Activated CD8-positive, alpha-beta memory T cell treated with anti-CD3 and anti-CD28 coated beads for 36 hours (primary cell): ENCODE results near the gene ATP7B. TPM values are rescaled to one million over a fixed set of nuclear protein-coding genes. Genes with fewer than 3 reads are reported as not detected.

ENCODE experiments used
- CTCF ChIA-PET: fragments of 350-600 bp; sonication (Branson Sonifier 250); formaldehyde crosslinking; loops from one replicate; lab custom pipeline; 2021; ENCODE audit warnings: antibody characterized with exemption; lab: Charles Lee
- POLR2A ChIA-PET: fragments of 350-600 bp; sonication (Branson Sonifier 250); formaldehyde crosslinking; loops from one replicate; lab custom pipeline; 2021; ENCODE audit warnings: antibody characterized with exemption; lab: Charles Lee
- total RNA-seq, 2 experiments: library from RNA; stranded (reverse); gene quantifications; one replicate each; pipeline ENCODE4 v1.2.3, GENCODE V29; 2021

The ATP7B gene
- total RNA-seq, 2 experiments from 2014 or later, result 0.75 to 1.2 TPM

DNA sequence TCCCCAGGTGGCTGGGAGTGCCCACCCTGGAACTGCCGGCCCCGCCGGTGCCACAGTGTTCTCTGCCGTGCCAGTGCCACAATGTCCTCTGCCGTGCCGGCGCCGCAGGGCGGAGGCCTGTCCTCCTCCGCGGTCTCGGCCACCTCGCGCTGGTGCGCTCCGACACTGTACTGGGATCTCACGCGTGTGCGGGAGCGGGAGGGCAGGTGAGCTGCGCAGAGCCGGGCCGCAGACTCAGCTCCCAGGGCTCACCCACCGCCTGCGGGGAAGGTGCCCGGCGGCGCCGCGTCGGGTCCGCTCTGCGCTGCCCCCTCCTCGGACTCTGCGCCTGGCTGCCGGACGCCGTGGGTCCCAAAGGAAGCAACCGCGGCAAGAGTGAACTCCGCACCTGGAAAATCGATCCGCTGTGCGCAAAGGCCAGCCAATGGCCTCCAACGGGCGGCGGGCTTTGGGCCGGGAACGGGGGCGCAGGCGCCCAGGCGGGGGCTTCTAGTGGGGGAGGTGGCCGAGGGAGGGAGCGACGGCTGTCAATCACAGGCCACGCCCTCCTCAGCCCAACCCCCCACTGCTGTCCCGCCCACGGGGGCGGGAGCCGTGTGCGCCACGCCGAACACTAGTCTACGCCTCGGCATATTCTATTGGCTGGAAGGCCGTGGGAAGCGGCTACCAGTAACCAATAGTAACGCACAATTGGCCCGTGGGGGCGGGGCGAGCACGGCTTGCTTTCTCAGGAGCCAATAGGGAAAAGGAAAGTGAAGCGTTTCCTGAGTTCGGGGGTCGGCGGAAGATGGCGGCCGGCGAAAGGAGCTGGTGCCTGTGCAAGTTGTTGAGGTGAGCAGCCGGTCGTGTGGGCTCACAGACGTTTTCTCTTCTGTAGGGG lies 622 bp upstream of the ATP7B start, which contains the start of gene ALG11:
Gene ALG11, plus strand, starts transcription at position 767 of the 880 bp plus-strand sequence. Its CDS starts 21 bp downstream, at position 788.
- POLR2A ChIA-PET, result no interaction called here
- CTCF ChIA-PET, result interaction anchor here (1.1 to 1.3 kb wide), 2 partner anchors 116 to 198 kb away, joined by 3 to 4 read pairs; no protein-coding TSS in a partner anchor

DNA sequence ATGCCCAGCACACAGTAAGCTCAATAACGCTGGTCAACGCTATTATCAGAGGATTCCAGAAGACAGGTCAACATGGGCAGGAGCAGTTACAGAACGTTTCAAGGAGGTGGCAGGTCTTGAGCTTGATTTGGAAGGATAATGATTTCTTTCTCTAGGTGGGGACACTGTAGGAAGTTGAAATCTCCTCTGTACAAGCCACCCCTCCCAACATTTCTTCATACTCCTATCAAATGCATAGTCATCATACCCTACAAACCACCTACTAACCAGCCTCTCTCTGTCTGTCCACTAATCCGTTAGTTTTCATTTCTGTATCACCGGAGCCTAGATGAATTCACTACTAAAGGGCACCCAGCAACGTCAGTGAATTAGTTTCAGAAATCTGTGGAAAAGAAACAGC lies 1.3 kb downstream of the ATP7B start:
- ChIA-PET POLR2A (no interaction called here), CTCF (no interaction called here)

DNA sequence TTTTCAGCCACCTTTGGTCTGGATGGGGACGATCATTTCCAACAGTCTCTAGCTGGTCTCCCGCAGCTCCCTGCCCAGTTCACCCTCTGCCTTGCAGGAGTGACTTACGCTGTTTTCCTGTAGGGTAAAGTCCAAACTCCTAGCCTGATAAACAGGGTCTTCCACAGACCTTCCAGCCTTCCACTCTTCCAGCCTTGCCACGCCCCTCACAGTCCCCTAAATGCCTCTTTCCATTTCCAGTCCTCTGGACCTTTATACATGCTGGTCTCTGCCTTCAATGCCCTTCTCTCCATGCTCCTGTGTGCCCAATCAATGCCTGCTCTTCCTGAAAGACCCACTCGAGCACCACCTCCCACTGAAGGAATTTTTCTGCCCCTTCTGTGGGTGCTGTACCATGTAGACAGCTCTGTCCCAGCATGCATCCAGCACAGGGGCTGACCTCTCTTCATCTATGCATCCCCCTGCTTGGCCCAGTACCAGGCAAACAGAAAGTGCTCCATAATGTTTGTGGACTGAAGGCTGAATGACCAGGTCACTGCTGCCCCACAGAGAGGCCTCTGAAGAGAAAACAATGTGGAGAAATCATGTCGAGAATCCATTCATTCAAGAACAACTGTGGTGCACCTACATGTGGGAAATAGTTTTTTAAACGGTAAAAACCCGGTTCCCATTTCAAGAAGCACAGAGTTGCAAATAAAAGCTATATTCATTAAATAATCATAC lies 4.6 kb downstream of the ATP7B start:
- CTCF ChIA-PET, result no interaction called here
- POLR2A ChIA-PET, result no interaction called here

DNA sequence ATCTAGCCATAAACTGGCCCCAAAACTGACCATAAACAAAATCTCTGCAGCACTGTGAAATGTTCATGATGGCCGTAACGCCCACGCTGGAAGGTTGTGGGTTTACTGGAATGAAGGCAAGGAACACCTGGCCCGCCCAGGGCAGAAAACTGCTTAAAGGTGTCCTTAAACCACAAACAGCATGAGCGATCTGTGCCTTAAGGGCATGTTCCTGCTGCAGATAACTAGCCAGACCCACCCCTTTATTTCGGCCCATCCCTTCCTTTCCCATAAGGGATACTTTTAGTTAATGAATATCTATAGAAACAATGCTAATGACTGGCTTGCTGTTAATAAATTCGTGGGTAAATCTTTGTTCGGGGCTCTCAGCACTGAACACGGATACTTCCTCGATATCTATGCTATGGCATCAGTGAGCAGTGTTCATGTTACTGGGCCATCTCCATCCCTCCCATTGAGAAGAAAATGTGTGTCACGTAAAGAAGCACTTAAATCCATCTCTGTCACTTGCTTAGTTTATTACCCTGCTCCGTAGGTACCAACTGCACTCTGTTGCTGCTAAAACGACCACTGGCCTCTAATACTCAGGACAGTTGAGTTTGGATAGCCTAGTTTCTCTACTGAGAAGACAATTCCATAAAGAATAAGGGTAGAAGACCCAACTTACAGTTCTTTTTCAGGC lies 5.3 kb downstream of the ATP7B start:
- ChIA-PET POLR2A (no interaction called here), CTCF (no interaction called here)

DNA sequence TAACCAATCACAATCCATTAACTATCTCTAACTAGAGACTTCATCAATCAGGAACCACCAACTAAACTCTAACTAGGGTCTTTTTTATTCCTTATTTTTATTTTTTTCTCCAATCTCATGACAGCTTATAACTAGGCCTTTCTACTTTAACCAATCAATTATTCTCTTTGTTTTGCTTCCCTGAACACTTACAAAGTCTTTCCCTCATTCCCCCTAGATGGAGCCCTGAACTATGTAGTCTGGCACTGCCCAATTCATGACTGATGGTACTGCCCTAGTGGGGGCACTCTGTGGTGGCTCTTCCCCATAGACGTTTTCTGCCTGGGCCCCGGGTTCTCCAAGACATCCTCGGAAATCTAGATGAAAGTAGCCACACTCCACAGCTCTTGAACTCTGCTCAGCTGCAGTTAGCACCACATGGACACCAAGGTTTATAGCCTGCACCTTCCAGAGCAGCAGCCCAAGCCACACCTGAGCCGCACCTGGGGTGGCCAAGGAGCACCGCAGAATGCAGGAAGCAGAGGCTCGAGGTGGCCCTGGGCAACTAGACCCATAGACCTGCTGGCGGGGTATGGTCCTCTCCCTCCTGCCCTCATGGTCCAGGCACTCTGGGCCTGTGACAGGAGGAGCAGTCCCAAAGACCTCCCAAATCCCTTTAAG lies 6.6 kb downstream of the ATP7B start:
- ChIA-PET POLR2A (no interaction called here), CTCF (no interaction called here)

DNA sequence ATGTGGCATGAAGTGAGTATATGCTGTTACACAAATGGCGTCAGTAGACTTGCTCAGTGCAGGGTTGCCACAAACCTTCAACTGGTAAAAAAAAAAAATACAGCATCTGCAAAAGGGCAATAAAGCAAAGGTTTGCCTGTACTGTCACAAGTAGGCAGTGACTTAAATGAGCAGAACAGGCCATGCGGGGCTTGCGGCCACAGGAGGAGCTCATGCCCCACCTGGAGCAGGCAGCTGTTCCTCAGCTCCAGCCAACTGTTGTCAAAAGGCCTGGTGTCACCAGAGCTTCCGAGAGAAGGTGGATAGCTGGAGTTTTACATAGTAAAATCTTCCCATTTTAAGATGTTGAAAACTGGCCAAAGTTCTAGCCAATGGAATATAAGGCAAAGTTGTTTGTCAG lies 7.7 kb downstream of the ATP7B start:
- CTCF ChIA-PET, result interaction anchor here (1.0 kb wide), 1 partner anchor 125 kb away, joined by 4 read pairs; the partner anchor contains the start of gene NEK5
- POLR2A ChIA-PET, result no interaction called here

DNA sequence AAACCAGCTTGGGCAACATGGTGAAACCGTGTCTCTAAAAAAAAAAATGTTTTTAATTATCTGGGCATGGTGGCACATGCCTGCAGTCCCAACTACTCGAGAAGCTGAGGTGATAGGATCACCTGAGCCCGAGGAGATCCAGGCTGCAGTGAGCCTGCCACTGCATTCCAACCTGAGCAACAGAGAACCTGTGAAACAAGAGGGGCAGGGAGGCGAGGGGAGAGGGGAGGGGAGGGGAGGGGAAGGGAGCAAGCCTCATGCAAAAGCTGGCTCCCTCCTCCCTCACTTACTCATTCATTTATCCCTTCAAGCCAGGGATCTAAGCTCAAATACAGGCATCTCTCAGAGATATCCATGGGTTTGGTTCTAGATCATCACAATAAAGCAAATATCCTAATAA lies 8.9 kb downstream of the ATP7B start:
- CTCF ChIA-PET, result interaction anchor here (1.0 kb wide), 1 partner anchor 126 kb away, joined by 4 read pairs; the partner anchor contains the start of gene NEK5
- POLR2A ChIA-PET, result no interaction called here

DNA sequence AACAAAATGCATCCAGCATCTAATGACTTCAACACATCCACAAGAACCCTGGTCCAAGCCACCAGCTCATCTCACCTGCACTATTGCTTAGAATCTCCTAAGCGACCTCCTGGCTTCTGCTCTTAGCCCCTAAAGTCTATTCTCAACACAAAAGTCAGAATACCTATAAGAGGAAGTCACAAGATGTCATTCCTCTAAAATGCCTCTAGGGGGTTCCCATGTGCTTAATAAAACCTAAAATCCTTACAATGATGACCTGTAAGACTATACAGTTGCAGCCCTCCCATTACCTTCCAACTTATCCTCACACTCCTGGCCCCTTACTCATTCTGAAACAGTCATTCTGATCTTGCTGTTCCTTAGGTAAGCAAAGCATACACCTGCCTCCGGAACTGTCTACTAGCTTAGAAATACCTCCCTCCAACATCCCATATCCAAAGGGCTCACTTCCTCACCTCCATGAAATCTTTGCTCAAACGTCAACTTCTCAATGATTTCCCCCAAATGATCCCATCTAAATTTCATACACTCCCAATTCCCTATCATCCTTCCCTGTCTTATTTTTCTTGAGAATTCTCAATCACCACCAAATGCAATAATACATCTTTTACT lies 10.0 kb downstream of the ATP7B start:
- ChIA-PET CTCF (no interaction called here), POLR2A (no interaction called here)

DNA sequence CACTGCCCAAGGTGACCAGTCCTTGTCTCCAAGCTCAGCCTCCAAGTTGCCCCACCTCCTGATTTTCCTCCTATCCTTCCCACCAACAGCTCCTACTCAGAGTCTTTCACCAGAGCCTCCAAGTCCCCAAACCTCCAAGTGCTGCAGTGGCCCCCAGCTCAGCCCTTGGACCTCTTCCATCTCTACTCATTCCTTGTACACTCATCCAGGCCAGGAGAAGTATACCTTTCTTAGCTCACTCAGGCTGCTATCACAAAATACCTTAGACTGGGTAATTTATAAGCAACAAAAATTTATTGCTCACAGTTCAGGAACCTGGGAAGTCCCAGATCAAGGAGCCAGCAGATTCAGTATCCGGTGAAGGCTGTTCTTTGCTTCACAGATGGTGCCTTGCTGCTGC lies 11.3 kb downstream of the ATP7B start:
- ChIA-PET POLR2A (no interaction called here), CTCF (no interaction called here)

DNA sequence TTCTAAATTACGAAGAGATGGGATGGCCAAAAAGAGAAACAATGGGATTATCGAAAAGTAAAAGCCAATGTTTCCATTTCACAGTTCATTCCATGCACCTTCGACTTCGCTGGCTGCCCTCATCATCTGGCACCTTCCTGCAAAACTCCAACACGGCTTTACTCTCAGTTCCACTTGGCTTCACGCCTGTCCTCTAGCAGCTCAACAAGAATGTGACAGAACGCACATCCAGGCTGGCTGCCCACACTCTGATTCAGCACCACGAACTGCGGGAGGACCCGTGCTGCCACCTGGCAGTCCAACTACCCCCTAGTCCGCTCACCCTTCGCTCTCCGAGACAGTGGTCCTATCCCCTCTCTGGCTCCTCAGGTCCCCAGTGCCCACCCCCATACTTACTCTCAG lies 11.7 kb downstream of the ATP7B start:
- ChIA-PET CTCF (no interaction called here), POLR2A (no interaction called here)

DNA sequence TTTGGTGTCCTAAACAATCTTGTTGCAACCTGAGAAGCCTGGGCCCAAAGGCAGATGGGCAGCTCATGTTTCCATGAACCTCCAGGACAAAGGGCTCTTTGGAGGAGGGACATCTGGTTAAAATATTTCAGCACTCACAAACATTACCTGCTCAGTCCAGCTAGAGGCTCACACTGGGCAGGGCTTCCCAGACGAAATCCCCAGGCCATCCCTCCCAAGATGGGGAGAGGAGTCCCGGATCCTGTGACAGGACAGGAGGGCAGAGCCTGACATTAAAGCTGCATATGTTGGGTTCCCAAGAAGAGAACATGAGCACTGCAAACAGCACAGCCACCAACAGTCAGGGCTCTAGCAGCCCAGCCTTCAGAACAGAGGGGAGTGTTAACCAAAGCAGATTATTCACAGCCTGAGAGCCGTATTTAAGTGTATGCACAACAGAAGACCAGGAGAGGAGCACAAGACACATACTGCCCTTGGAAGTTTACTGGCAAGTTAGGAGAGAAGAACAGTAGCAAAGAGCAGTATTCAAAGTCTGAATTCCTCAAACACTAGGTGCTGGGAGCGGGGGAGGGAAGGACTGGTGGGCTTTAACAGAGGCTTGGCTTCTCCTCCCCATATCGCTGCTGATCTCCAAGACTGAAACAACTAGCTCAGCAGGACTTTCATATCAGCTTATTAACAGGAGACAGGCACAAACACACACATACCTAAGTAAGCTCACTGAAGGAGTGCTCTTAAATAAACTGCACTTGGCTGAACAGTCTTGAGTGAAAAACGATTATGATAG lies 12.3 kb downstream of the ATP7B start:
- POLR2A ChIA-PET, result no interaction called here
- CTCF ChIA-PET, result no interaction called here

DNA sequence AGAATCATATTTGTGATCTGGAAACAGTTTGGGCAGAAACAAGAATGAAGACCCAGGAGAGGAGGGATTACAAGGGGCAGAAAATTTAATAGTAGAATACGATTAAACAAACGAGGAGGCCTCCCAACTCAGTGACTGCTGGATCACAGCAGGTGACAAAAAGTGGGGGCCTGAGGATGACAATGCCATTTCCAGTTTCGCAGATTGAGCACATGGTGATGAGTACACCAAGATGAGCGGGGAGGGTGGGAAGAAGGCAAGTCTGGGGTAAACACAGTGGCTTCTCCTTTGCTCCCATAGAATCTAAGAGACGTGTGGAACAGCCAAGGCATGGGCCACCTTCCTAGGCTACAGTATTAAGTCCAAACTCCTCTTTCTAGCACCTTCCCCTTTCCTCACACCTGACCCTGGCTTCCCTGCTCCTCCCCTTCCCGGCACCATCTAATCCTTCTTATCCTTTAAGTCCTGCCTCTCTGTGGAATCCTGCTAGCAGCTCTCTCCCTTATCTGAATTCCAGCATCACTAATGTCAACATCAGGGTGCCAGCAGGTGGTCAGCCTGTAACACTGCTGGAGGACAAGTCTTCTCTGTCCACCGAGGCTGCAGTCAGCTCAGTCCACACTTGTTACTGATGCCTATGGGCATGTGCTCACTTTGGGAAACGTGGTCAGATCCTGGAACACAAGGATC lies 13.5 kb downstream of the ATP7B start:
- POLR2A ChIA-PET, result no interaction called here
- CTCF ChIA-PET, result no interaction called here

DNA sequence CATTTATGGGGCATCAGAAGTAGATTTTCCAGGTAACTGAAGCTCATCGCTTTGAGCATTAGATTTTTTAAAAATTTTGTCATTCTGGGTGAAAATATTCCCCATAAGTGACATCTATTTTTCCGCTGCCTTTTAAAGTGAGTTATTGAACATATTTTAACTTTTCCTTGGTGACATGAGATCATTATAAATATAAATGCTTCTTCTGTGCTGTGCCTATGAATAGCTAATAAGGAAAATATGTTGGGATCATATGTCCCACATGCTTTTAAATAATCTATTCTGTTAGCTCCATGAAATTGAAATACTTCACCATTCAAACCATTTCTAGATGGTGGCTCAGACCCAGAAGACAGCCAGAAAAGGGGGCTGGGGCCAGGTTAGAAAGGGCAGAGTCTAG lies 14.1 kb downstream of the ATP7B start:
- ChIA-PET CTCF (no interaction called here), POLR2A (no interaction called here)

DNA sequence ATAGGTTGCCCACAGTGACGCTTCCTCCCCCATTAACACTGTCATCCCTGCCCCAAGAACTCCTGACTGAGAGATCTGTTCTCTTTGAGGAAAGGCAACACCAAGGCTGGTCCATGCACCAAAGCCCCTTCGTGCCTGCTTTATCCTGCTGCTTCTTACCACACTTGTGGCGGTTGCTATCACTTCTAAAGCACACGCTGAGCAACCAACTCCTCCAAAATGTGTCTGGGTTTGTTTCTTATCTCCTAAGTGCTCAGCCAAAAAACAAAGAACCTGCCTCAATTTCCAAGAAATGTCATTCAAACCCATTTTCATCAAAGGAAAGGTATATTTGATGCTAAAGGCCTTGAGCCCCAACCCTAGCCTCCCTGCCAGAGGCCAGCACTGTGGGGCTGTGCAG lies 14.6 kb downstream of the ATP7B start:
- POLR2A ChIA-PET, result no interaction called here
- CTCF ChIA-PET, result no interaction called here

DNA sequence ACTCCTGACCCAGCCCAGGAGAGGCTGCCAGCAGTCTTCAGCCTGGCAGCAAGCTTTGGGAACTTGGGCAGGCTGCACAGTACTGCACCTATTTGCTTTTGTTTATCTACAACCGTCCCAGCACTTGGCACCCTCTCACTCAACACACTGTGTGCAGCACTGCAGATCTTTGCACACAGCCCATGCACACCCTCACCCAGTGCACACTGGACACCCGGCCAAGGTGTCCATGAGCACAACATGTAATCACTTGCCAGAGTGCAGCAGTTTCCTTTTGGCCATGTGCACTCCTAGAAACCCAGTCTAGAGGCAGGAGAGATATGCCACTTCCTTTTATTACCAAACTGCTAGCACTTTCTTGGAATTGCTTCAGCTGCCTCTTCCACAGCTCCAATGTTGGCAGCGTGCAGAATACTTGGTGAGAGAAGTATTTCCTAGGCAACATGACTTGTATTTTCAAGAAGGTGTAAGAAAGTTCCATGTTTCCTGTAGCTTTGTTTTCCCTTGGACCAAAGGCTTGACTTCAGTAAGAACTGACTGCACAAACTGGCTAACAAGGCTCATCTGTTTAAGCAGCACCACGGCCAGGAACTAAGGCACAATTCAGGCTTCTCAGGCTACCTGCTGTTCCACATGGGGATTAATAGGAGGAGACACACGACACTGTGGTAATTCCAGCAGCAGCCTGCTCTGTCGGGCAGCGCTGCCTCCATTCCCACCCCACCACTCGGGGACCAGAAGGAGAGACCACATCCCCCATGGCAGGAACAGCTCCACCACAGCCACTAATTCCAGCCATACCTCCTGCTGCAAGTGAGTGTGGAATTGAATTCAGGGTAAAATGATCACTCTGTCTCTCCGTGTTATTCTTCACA lies 15.3 kb downstream of the ATP7B start:
- ChIA-PET CTCF (no interaction called here), POLR2A (no interaction called here)

DNA sequence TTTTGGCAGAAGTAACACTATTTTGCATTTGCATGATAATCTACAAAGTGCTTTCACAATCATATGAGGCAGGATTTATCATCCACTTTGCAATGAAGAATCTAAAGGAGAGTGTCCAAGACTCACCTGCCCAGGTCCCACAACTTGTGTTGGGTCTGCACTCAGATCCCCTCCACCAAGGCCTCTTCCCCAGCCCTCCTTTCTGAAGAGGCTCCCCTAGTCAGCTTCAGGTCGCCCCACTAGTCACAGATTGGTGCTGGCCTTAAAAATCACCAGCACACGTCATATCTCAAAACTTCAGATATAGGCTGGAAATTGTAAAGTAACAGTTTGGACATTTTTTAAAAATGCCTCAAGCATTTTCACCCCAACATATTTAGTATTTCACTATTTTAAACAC lies 17.5 kb downstream of the ATP7B start:
- ChIA-PET POLR2A (no interaction called here), CTCF (no interaction called here)
